SK-N-SH treated with all-trans-retinoic acid at 6 μM for 48 hours (cell line): ENCODE results near the gene RNF169.

Source experiments
- ISL1 ChIP-seq: fragments of 250-450 bp; sonication (Bioruptor Pico); IDR thresholded peaks from 2 replicates; pipeline ENCODE4 v2.1.2; 2022; ENCODE audit warnings: mild to moderate bottlenecking, moderate library complexity
- OSR1 ChIP-seq: fragments of 250-450 bp; sonication (Bioruptor Pico); IDR thresholded peaks from 2 replicates; pipeline ENCODE4 v1.8.0; 2022; ENCODE audit warnings: moderate library complexity, mild to moderate bottlenecking, inconsistent platforms

DNA sequence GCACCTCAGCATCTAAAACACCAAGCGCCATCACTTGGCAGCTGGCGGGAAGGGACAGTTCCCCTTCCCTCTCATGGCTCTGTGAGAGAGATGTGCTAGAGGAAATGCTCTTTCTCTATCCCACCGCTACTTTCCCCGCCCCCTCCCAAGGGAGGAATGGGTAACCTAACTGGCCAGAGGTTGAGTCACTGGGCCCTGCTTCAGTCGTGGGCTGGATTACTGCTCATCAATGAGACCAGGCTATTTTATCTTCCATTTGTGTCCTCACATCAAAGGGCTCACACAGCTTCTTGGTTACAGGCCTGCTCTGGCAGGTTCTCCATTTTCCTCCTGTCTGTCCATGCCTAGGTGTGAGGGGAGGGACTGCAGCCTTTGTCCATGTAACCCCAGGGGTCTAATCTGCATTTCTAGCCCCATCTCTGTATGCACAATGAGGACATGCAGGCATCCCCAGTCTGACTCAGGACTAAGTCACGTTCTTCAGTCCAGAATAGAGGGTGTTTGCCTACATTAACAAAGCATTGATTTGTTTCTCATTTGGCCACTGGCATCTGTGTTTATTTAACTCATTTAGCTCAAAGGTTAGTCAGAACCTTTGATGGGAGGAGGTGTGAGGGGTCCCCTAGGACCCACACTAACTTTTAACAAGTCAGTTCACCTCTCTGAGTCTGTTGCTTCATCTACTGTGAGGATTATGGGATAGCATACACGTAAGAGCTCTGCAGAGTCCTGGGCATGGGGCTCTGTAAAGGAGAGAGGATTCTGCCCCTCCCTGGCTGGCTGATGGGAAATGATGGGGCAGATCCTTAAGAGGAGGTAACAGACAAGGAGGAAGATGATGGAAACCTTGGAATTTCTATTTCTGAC is 101.1 kb downstream of the RNF169 start:
- TF ChIP-seq ISL1 (CRISPR knock-in tag) (no peak), OSR1 (no peak)
